GM19099 (cell line): ENCODE results near the gene GLT8D1.
A peak's percentile ranks its signal among the peaks of the same experiment; 100 is the strongest.

Experiments used
- POLR2A ChIP-seq: IDR thresholded peaks from 3 replicates; pipeline ENCODE4 v1.6.1; 2011; ENCODE audit warnings: low read depth; ENCODE audit not compliant: insufficient read length; ENCODE audit errors: extremely low read depth

The GLT8D1 gene, protein sequence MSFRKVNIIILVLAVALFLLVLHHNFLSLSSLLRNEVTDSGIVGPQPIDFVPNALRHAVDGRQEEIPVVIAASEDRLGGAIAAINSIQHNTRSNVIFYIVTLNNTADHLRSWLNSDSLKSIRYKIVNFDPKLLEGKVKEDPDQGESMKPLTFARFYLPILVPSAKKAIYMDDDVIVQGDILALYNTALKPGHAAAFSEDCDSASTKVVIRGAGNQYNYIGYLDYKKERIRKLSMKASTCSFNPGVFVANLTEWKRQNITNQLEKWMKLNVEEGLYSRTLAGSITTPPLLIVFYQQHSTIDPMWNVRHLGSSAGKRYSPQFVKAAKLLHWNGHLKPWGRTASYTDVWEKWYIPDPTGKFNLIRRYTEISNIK

DNA sequence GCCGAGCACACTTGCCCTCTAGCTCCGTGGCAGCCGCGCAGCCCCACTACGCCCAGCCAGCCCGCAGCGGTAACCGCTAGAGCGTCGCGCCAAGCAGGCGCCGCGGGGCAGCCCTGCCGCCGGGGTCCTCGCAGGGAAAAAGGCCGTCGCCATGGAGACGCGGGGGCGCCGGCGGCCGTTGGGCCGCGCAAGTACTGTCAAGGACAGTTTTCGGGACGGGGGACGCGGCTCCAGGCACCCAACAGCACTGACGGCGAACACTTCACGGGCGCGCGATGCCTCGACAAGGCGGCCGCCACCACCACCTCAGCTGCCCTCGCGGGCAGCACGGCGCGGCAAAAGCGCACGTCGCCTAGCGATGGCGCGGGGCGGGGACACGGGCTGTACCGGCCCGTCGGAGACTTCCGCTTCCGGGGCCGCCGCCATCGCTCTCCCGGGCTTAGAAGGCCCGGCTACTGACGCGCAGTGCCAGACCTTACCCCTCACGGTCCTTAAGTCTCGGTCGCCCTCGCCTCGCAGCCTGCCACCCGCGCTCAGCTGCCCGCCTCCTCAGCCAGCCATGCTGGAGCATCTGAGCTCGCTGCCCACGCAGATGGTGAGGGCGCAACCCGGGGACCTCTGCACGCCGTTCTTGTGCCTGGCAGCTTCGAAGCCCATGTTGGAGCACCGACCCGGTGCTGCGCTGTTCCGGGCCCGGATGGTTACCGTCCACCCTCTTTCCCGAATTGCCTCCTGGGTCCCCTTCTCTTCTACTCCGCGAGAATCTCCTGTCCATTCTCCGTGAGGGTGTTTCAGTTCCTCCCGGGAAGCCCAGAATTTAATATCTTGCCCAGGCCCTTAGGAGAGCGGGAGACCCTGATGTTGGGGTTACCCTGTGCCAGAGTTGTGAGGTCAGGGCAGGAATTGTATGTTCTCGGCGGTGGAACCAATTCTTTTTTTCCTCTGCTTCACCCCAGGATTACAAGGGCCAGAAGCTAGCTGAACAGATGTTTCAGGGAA is at the start of gene GLT8D1, which contains the start of gene SPCS1:
Gene GLT8D1, minus strand, starts transcription at position 104 of the 999 bp plus-strand sequence. CDS start 5,331 bp downstream, outside the sequence.
Gene SPCS1, plus strand, starts transcription at position 419 of the 999 bp plus-strand sequence. Its CDS starts 141 bp downstream, at position 560.
- peak; percentile 79 for TF ChIP-seq POLR2A

DNA sequence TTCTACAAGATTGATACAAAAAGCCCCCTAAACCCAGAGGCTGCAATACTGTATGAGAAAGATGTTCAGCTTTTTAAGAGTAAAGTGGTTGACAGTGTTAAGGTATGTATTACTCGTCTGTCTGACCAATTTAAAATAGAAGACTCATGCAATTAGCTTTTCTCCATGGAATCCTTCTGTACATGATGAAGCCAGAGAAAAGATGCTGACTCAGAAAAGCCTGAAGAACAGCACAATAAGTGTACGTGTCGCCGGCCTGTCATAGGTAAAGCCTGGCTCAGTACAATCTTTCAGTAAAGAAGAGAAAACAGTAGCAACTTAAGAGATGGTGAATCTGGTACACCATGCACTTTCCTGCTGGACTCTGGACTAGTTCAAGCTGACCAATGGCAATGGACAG is 48.8 kb upstream of the GLT8D1 start:
- no peak for TF ChIP-seq POLR2A

DNA sequence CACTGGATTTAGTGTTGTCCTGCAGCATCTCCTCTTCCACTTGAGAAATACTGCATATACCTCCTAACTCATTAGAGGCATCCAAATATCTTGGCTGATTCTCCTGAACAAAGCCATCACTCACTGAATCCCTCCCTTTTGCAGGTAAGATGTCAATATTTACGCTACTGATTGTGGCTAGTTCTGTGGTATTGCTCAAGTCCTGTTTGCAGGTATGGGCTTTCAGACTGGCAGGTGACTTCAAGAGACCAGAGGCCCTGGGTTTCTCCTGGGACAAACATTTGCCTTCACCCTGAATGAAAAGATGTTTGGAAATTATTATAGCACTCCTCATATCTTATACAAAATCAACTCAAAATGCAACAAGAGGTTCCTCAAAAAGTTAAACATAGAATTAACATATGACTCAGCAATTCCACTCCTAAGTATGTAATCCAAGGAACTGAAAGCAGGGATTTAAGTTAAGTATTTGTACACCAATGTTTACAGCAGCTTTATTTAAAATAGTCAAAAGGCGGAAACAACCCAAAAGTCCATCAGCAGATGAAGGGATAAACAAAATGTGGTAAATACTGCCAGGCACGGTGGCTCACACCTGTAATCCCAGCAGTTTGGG is 46.6 kb upstream of the GLT8D1 start:
- TF ChIP-seq POLR2A = no peak

DNA sequence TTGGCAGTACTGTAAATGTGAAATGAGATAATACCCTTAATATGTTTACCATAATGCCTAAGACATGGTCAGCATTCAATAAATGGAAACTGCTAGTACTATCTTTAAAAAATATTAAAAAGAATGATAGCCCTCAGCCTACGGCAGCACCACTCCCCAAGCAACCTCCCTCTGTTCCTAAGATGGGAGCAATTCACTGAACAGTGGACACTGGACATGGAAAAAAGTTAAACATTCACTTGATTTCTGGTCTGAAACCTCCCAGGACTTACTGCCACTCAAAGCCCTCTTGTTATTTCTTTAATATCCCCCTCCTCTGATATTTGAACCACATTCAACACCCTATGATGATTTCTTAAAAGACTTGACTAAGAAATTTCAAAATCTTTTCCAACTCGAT is 38.1 kb upstream of the GLT8D1 start:
- no peak for TF ChIP-seq POLR2A

DNA sequence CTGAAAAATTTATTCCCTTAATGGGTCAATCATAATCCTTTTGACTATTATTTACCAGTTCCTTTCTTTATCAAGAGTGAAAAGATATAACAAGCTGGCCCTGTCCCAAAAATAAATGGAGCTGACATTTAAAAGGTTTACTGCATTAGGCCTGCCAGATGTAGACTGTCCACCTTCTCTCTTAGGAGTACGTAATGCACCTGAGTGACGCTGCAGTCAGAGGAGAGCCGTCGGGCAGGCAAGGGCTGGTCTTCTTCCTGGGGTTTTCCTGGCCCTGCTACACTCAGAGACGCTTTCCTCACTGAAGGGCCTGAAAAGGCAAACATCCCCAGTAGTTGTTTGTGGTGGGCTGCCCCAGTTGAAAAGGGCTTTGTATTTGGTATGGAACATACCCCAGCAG is 37.6 kb upstream of the GLT8D1 start:
- TF ChIP-seq POLR2A = no peak

DNA sequence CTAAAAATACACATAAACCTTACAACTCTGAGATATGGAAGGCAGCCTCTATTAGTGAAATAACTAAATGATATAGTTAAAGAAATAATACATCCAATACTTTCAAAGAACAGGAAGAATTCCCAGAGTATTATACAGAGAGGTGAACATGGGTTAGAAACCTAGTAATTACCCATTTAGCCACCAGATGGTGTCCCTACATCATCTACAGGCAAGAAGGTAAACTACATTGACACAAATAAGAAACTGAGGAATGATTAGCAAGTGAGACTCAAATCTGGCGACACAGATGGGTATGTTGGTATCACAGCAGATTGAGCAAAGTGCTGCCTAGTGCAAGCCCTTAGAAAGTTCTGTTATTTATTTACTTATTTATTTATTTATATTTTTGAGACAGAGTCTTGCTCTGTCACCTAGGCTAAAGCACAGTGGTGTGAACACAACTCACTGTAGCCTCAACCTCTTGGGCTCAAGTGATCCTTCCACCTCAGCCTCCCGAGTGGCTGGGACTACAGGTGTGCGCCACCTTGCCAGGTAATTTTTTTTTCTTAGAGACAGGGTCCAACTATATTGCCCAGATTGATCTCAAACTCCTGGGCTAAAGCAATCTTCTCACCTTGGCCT is 36.9 kb upstream of the GLT8D1 start:
- no peak for TF ChIP-seq POLR2A

DNA sequence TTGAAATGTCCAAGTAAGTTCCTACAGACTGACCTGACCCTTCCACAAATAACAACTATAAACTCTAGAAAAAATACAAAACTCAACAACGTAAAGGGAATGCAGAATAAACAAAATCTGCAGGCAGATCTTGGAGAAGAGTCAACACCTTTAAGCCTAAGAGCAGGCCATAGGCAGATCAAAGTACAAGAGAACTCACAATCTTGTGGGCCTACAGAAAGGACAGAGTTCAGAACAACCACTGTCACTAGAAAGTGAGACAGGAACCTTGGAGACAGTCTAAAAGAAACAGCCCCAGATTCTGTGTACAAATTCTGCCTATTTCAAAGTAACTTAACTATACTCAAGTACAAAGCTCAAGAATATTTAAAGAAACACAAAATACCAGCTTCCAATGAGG is 34.1 kb upstream of the GLT8D1 start:
- TF ChIP-seq POLR2A = no peak

DNA sequence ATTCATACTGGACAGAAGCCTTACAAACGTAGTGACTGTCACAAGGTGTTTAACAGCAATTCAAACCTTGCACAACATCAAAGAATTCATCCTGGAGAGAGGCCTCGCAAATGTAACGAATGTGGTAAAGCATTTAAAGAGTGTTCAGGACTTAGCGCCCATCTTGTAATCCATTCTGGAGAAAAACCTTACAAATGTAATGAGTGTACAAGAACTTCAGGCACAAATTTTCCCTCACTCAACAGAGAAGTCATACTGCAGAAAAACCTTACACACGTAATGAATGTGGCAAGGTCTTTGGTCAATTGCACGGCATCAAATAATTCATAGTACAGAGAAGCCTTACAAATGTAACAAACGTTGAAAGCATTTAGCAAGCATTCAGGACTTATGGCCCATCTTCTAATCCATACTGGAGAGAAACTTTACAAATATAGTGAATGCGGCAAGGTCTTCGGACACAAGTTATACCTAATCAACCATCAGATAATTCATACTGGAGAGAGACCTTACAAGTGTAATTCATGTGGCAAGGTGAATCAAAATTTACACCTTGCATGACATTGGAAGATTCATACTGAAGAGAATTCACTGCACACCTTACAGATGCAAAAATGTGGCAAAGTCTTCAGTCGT is 27.8 kb upstream of the GLT8D1 start:
- no peak for TF ChIP-seq POLR2A

DNA sequence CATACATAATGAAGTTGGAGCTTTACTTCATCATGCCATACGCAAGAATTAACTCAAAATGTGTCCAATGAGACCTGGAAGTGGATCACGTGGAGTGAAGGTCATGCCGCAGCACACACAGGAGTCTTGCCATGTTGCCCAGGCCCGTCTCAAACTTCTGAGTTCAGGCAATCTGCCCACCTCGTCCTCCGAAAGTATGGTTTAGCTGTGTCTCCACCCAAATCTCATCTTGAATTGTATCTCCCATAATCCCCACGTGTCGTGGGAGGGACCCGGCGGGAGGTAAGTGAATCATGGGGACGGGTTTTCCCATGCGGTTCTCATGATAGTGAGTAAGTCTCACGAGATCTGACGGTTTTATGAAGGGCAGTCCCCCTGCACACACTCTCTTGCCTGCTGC is 26.0 kb upstream of the GLT8D1 start:
- no peak for TF ChIP-seq POLR2A

DNA sequence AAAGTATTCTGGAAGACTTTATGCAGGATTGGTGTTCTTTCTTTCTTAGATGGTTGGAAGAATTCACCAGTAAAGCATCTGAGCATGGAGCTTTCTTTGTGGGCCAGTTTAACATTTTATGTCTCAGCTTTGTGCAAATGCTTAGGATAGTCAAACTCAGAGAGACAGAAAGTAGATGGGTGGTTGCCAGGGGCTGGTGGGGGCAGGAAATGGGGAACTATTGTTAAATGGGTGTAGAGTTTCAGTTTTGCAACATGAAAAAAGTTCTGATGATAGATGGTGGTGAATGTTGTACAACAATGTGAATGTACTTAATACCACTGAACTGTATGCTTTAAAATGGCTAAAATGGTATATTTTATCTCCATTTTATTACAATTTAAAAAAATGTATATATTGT is 25.1 kb upstream of the GLT8D1 start:
- no peak for TF ChIP-seq POLR2A

DNA sequence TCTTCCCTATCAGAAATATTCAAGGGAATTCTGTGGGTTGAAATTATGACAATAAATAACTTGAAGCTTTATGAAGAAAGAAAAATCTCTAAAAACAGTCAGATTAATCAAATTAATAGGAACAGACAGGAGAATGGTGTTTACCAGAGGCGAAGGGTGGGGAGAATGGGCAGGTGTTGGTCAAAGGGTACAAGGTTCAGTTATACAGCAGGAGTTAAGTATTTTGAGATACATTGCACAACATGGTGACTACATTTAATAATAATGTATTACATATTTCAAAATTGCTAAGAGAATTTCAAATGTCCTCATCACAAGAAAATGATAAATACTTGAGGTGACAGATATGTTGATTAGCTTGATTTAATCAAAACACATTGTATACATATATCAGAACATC is 18.9 kb upstream of the GLT8D1 start:
- no peak for TF ChIP-seq POLR2A

DNA sequence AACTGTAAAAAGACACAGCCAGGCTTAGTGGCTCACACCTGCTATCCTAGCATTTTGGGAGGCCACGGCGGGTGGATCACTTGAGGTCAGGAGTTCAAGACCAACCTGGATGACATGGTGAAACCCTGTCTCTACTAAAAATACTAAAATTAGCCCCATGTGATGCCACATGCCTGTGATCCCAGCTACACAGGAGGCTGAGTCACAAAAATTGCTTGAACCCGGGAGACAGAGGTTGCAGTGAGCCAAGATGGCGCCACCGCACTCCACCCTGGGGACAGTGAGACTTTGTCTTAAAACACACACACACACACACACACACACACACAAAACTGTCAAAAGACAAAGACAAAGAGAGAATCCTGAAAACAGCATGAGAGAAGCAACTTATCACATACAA is 18.3 kb upstream of the GLT8D1 start:
- TF ChIP-seq POLR2A = no peak

DNA sequence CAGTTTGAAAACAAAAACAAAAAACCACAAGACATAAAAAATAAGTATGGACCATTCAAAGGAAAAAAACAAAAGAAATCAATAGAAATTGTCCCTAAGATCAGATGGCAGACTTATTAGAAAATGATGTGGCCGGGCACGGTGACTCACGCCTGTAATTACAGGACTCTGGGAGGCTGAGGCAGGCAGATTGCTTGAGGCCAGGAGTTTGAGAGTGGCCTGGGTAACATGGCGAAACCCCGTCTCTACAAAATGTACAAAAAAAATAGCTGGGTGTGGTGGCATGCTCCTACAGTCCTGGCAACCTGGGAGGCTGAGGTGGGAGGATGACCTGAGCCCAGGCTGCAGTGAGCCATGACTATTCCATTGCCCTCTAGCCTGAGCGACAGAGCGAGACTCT is 16.9 kb upstream of the GLT8D1 start:
- no peak for TF ChIP-seq POLR2A

DNA sequence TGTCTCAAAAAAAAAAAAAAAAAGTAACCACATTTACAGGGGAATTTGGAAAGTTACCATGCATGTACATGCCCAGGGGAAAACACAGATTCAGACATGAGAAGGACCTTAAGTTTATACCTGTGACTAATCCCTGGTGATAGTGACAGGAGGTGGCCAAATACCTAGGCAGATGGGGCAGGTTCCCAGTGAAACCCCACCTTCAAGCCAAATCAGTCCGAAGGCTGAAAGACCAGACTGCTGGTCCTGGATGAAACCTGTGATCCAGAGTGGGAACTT is 16.1 kb upstream of the GLT8D1 start:
- TF ChIP-seq POLR2A = no peak

DNA sequence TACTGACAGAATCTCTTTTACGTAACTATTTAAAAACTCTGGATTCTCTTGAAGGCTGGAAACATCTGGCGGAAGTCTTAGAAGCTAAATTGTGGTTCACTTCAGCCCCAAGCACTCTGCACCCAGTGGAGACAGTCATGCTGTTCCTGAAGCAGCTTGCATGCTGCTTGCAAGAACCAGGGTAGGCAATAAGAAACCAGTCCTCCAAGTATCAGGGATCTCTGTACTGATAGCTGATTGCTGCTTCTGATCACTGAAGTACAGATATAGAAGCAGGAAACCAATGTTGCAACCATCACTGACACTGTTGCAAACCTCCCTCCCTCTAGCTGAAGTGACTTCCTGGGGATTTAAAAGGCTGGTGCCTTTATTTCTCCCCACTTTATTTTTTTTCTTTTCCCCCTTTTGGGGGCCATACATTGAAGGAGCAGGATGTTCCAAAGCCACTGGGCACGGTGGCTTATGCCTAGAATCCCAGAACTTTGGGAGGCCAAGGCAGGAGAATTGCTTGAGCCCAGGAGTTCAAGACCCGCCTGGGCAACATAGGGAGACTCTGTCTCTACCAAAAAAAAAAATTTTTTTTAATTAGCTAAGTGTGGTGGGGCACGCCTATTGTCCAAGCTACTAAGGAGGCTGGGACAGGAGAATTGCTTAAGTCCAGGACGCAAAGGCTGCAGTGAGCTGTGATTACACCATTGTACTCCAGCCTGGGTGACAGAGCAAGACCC is 15.6 kb upstream of the GLT8D1 start:
- TF ChIP-seq POLR2A = no peak

DNA sequence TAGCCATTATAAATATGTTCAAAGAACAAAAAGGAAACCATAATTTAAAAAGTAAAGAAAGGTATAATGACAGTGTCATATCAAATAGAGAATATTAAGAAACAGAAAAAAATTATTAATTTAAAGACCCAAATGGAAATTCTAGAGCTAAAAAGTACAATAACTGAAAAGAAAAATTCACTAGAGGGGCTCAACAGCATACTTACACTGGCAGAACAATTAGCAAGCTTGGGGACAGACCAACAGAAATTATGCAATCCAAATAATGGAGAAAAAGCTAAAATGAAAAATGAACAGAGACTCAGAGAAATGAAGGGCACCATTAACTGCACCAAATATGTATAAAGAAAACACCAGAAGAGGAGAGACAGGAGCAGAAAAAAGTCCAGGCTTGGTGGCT is 14.0 kb upstream of the GLT8D1 start:
- no peak for TF ChIP-seq POLR2A
